Neural progenitor cell (in vitro differentiated cells): ENCODE results near the gene MMP25. TPM values are rescaled to one million over a fixed set of nuclear protein-coding genes. Genes with fewer than 3 reads are reported as not detected.

Experiments used
- DNase-seq: peaks from one replicate; pipeline ENCODE4 v3.0.0-alpha.2; 2016; ENCODE audit warnings: low spot score
- H2AFZ ChIP-seq: fragments of 200-600 bp; sonication (generic); replicated peaks from 2 replicates; pipeline ENCODE4 v1.6.1; 2016; ENCODE audit warnings: antibody characterized with exemption
- H3F3A ChIP-seq: fragments of 200-600 bp; sonication (generic); 2 replicates; pipeline ENCODE4 v1.6.1; 2016; ENCODE audit warnings: antibody characterized with exemption, low read depth
- H3K27ac ChIP-seq: fragments of 200-600 bp; sonication (generic); 2 replicates; pipeline ENCODE4 v1.5.1; 2016; ENCODE audit warnings: mild to moderate bottlenecking
- H3K27me3 ChIP-seq: fragments of 200-600 bp; sonication (generic); 2 replicates; pipeline ENCODE4 v1.6.1; 2016; ENCODE audit warnings: mild to moderate bottlenecking, moderate library complexity
- H3K36me3 ChIP-seq: fragments of 200-600 bp; sonication (generic); 2 replicates; pipeline ENCODE4 v1.5.1; 2016
- H3K4me1 ChIP-seq: fragments of 200-600 bp; sonication (generic); 2 replicates; pipeline ENCODE4 v1.6.1; 2016; ENCODE audit warnings: mixed run types
- H3K4me2 ChIP-seq: fragments of 200-600 bp; sonication (generic); 2 replicates; pipeline ENCODE4 v1.6.1; 2016
- H3K4me3 ChIP-seq: fragments of 200-600 bp; sonication (generic); 2 replicates; pipeline ENCODE4 v1.5.1; 2016
- H3K79me2 ChIP-seq: fragments of 200-600 bp; sonication (generic); 2 replicates; pipeline ENCODE4 v1.6.1; 2016; ENCODE audit warnings: low read depth
- H3K9ac ChIP-seq: fragments of 200-600 bp; sonication (generic); 2 replicates; pipeline ENCODE4 v1.6.1; 2016
- H3K9me3 ChIP-seq: fragments of 200-600 bp; sonication (generic); 2 replicates; pipeline ENCODE4 v1.5.1; 2016; ENCODE audit warnings: low read depth
- H4K20me1 ChIP-seq: fragments of 200-600 bp; sonication (generic); 2 replicates; pipeline ENCODE4 v1.6.1; 2016; ENCODE audit warnings: low read depth
- H3K27ac Mint-ChIP-seq: 3 replicates; pipeline ENCODE4 v1.8.0; 2021; ENCODE audit warnings: mixed read lengths
- H3K27me3 Mint-ChIP-seq: 2 replicates; pipeline ENCODE4 v1.8.0; 2022; ENCODE audit warnings: low read depth, mild to moderate bottlenecking, inconsistent platforms, moderate library complexity, mixed read lengths; ENCODE audit not compliant: insufficient read depth
- H3K36me3 Mint-ChIP-seq: 3 replicates; pipeline ENCODE4 v1.8.0; 2021; ENCODE audit warnings: mixed read lengths
- H3K4me1 Mint-ChIP-seq: 3 replicates; pipeline ENCODE4 v1.8.0; 2021; ENCODE audit warnings: mixed read lengths
- H3K4me3 Mint-ChIP-seq: 3 replicates; pipeline ENCODE4 v1.8.0; 2021; ENCODE audit warnings: mild to moderate bottlenecking, moderate library complexity, mixed read lengths
- H3K9me3 Mint-ChIP-seq: 3 replicates; pipeline ENCODE4 v1.8.0; 2020; ENCODE audit warnings: mixed read lengths
- EZH2 ChIP-seq: fragments of 200-600 bp; sonication (generic); IDR thresholded peaks from 2 replicates; pipeline ENCODE4 v1.6.1; 2017; ENCODE audit warnings: antibody characterized with exemption, mild to moderate bottlenecking, moderate library complexity
- EZH2phosphoT487 ChIP-seq: fragments of 200-600 bp; sonication (generic); IDR thresholded peaks from 2 replicates; pipeline ENCODE4 v1.6.1; 2017; ENCODE audit warnings: antibody characterized with exemption
- total RNA-seq: library from RNA; depleted of rRNA; stranded (reverse); fragments of >200 nt; gene quantifications from 2 replicates; pipeline ENCODE4 v1.2.3, GENCODE V29; 2015; ENCODE audit warnings: low replicate concordance
- TF ChIP-seq, protein P1 (sequence below): fragments of 200-600 bp; sonication (generic); IDR thresholded peaks from 2 replicates; pipeline ENCODE4 v1.5.1; 2017; ENCODE audit warnings: antibody characterized with exemption, mild to moderate bottlenecking

Gene MMP25
- total RNA-seq, 1 donor from 2014 or later, result 0.58 TPM

DNA sequence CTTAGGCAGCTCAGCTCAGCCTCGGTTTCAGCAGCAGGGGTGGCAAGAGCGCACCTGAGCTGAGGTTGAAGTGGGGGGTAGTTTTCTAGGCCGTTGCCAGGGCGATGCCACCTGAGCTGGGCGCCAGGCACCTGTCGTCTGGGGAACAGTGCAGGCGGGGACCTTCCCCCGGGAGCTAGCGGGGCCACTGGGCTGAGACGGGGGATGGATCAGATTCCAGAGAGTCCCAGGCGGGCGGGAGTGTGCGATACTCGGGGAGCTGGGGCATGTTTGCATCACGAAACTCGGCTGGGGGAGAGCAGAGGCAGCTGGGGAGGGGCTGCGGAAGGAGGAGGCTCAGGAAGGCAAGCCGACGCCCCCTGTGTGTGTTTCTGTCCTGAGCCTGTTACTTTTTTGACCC is 34.1 kb upstream of the MMP25 start:
- peak; percentile 43 for DNase-seq
- H3K79me2 ChIP-seq, result peaks cover 14% of the 10 kb centered on the region
- Mint-ChIP-seq H3K4me1 (peaks cover 39% of the 10 kb centered on the region), H3K4me3 (peak overlapping the region; percentile 75), H3K9me3 (no peaks in the 10 kb centered on the region), H3K27me3 (peaks cover 29% of the 10 kb centered on the region), H3K27ac (no peak overlapping the region), H3K36me3 (peaks cover 2% of the 10 kb centered on the region)
- no peaks in the 10 kb centered on the region for H3K36me3 ChIP-seq
- peaks cover 39% of the 10 kb centered on the region for H3K4me1 ChIP-seq
- no peak overlapping the region for H2AFZ ChIP-seq
- H3F3A ChIP-seq, result peaks cover 47% of the 10 kb centered on the region
- peaks cover 66% of the 10 kb centered on the region for H3K27me3 ChIP-seq
- H3K9me3 ChIP-seq, result no peaks in the 10 kb centered on the region
- peak overlapping the region; percentile 26 for H3K4me3 ChIP-seq
- H3K9ac ChIP-seq, result no peak overlapping the region
- peak overlapping the region; percentile 74 for H3K4me2 ChIP-seq
- peaks cover 39% of the 10 kb centered on the region for H4K20me1 ChIP-seq
- no peak overlapping the region for H3K27ac ChIP-seq
- TF ChIP-seq EZH2 (no peak), EZH2phosphoT487 (no peak)
- TF ChIP-seq, protein P1, sequence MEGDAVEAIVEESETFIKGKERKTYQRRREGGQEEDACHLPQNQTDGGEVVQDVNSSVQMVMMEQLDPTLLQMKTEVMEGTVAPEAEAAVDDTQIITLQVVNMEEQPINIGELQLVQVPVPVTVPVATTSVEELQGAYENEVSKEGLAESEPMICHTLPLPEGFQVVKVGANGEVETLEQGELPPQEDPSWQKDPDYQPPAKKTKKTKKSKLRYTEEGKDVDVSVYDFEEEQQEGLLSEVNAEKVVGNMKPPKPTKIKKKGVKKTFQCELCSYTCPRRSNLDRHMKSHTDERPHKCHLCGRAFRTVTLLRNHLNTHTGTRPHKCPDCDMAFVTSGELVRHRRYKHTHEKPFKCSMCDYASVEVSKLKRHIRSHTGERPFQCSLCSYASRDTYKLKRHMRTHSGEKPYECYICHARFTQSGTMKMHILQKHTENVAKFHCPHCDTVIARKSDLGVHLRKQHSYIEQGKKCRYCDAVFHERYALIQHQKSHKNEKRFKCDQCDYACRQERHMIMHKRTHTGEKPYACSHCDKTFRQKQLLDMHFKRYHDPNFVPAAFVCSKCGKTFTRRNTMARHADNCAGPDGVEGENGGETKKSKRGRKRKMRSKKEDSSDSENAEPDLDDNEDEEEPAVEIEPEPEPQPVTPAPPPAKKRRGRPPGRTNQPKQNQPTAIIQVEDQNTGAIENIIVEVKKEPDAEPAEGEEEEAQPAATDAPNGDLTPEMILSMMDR, result no peak

DNA sequence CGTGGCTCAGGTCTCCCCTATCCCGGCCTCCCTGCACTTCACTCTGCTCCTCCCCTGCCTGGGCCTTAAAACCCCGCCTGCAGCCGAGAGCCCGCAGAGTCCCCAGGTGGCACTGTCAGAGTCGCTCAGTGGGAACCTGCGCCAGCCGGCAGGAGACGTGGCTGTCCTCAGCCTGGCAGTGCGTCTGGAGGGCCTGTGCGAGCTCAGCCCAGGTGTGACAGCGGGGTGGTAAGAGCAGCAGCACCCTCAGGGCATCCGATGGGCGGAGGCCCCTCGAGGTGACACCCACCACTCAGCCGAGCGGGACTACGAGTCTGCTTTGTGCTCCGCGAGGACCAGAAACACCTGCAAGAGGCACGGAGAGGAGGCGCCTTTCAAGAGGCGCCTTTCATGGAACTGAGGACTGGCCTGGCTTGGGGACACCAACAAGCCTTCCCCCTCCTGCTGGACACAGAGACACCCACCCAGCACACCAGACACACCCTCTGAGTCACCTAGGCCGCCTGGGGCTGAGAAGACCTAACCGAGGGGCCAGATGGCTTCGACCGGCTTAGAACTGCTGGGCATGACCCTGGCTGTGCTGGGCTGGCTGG is 33.4 kb upstream of the MMP25 start, which contains the start of gene CLDN9:
CLDN9 (plus strand) TSS at position 96 of the 593 bp plus-strand sequence; CDS start at position 536, 440 bp downstream.
- Histone ChIP-seq H3K27me3 (peaks cover 64% of the 10 kb centered on the region), H3K4me1 (peaks cover 34% of the 10 kb centered on the region), H3K4me2 (peak within 1 kb of the TSS; percentile 74), H3K27ac (no peak within 1 kb of the TSS), H3K79me2 (peaks cover 21% of the 10 kb centered on the region), H3K36me3 (no peaks in the 10 kb centered on the region), H3F3A (peaks cover 46% of the 10 kb centered on the region), H3K4me3 (peak within 1 kb of the TSS; percentile 26), H3K9ac (no peak within 1 kb of the TSS), H4K20me1 (peaks cover 41% of the 10 kb centered on the region), H2AFZ (no peak within 1 kb of the TSS), H3K9me3 (no peaks in the 10 kb centered on the region)
- H3K27me3 Mint-ChIP-seq, result peaks cover 26% of the 10 kb centered on the region
- TF ChIP-seq EZH2, result peak; percentile 64
- TF ChIP-seq, protein P1, result no peak
- peak; percentile 58 for DNase-seq
- H3K36me3 Mint-ChIP-seq, result peaks cover 2% of the 10 kb centered on the region
- H3K27ac Mint-ChIP-seq, result no peak within 1 kb of the TSS
- peaks cover 37% of the 10 kb centered on the region for H3K4me1 Mint-ChIP-seq
- H3K4me3 Mint-ChIP-seq, result peak within 1 kb of the TSS; percentile 75
- H3K9me3 Mint-ChIP-seq, result no peaks in the 10 kb centered on the region

DNA sequence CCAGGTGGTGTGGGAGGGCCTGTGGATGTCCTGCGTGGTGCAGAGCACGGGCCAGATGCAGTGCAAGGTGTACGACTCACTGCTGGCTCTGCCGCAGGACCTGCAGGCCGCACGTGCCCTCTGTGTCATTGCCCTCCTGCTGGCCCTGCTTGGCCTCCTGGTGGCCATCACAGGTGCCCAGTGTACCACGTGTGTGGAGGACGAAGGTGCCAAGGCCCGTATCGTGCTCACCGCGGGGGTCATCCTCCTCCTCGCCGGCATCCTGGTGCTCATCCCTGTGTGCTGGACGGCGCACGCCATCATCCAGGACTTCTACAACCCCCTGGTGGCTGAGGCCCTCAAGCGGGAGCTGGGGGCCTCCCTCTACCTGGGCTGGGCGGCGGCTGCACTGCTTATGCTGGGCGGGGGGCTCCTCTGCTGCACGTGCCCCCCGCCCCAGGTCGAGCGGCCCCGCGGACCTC is 32.8 kb upstream of the MMP25 start:
- Histone ChIP-seq H3K79me2 (peaks cover 22% of the 10 kb centered on the region), H2AFZ (no peak overlapping the region), H3K4me3 (no peak overlapping the region), H3F3A (peaks cover 44% of the 10 kb centered on the region), H3K36me3 (no peaks in the 10 kb centered on the region), H3K9ac (no peak overlapping the region), H3K9me3 (no peaks in the 10 kb centered on the region), H4K20me1 (peaks cover 41% of the 10 kb centered on the region), H3K4me2 (no peak overlapping the region), H3K27me3 (peaks cover 58% of the 10 kb centered on the region), H3K27ac (no peak overlapping the region), H3K4me1 (peaks cover 28% of the 10 kb centered on the region)
- DNase-seq, result no peak
- H3K4me3 Mint-ChIP-seq, result no peak overlapping the region
- H3K4me1 Mint-ChIP-seq, result peaks cover 36% of the 10 kb centered on the region
- TF ChIP-seq EZH2, result no peak
- TF ChIP-seq, protein P1, result no peak
- TF ChIP-seq EZH2phosphoT487, result no peak
- H3K9me3 Mint-ChIP-seq, result no peaks in the 10 kb centered on the region
- no peak overlapping the region for H3K27ac Mint-ChIP-seq
- H3K36me3 Mint-ChIP-seq, result peaks cover 2% of the 10 kb centered on the region
- H3K27me3 Mint-ChIP-seq, result peaks cover 23% of the 10 kb centered on the region
